Tibial nerve (tissue), 4 donors: ENCODE measurements around the gene RPA1.

Experiments used
- EP300 ChIP-seq, 2 donors: sonication (generic); formaldehyde crosslinking; IDR thresholded peaks; one replicate each; pipeline ENCODE4 v1.6.1; 2017; ENCODE audit warnings: antibody characterized with exemption in 2 of 2, mild to moderate bottlenecking in 1 of 2
- POLR2A ChIP-seq, 2 donors: fragments of 450-650 bp; IDR thresholded peaks; one replicate each; pipeline ENCODE4 v1.6.1; 2017; ENCODE audit warnings: antibody characterized with exemption in 2 of 2, mild to moderate bottlenecking in 2 of 2, moderate library complexity in 2 of 2
- TF ChIP-seq, protein P1 (sequence below), 5 experiments: fragments of 200-600 bp in 3 of 5; fragments of 450-650 bp in 2 of 5; sonication (generic) in 3 of 5; IDR thresholded peaks; one replicate each; pipeline ENCODE4 v1.5.1; 2016 to 2019; ENCODE audit warnings: antibody characterized with exemption in 5 of 5, mild to moderate bottlenecking in 3 of 5, moderate library complexity in 2 of 5

DNA sequence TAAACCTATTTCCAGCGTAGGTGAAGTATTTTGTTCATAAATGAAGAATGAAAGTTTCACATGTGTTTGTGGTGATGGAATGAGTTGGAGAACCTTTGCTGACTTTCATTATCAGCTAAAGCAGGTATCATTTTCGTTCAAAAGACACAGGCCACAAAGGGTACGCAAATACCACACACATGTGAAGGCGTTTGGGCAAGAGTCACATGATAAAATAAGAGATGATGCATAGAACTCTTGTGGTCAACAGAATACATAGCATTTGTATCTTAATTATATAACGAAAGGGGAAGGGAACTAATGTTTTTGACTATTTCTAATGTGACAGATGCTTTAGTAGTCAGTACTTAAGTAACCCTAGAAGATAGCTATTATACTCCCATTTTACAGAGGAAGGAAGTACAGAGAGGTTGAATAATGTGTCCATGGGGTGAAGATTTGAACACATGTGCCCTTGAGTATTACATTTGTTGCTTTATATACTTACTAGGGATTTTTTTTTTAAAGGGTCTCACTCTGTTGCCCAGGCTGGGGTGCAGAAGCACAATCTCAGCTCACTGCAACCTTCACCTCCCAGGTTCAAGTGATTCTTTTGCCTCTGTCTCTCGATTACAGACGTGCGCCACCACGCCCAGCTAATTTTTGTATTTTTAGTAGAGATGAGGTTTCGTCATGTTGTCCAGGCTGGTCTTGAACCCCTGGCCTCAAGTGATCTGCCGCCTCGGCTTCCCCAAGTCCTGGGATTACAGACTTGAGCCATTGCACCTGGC lies 4.8 kb downstream of the RPA1 start:
- TF ChIP-seq, protein P1, sequence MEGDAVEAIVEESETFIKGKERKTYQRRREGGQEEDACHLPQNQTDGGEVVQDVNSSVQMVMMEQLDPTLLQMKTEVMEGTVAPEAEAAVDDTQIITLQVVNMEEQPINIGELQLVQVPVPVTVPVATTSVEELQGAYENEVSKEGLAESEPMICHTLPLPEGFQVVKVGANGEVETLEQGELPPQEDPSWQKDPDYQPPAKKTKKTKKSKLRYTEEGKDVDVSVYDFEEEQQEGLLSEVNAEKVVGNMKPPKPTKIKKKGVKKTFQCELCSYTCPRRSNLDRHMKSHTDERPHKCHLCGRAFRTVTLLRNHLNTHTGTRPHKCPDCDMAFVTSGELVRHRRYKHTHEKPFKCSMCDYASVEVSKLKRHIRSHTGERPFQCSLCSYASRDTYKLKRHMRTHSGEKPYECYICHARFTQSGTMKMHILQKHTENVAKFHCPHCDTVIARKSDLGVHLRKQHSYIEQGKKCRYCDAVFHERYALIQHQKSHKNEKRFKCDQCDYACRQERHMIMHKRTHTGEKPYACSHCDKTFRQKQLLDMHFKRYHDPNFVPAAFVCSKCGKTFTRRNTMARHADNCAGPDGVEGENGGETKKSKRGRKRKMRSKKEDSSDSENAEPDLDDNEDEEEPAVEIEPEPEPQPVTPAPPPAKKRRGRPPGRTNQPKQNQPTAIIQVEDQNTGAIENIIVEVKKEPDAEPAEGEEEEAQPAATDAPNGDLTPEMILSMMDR (IDR thresholded peaks at IDR 0.05), result no peak
- TF ChIP-seq POLR2A (IDR thresholded peaks at IDR 0.05), result no peak
- TF ChIP-seq EP300 (IDR thresholded peaks at IDR 0.05), result no peak
